Vagina (tissue), 2 donors: Measurements from ENCODE around the gene KLHL29.

Experiments used
- CTCF ChIP-seq, 3 experiments: fragments of 450-650 bp in 2 of 3; fragments of 200-600 bp in 1 of 3; sonication (generic) in 1 of 3; IDR thresholded peaks; one replicate each; pipeline ENCODE4 v1.5.1; 2017 to 2019; ENCODE audit warnings: antibody characterized with exemption in 3 of 3, mild to moderate bottlenecking in 2 of 3, moderate library complexity in 2 of 3
- POLR2A ChIP-seq, 2 donors: fragments of 450-650 bp; IDR thresholded peaks; one replicate each; pipeline ENCODE4 v1.6.1; 2017; ENCODE audit warnings: antibody characterized with exemption in 2 of 2, mild to moderate bottlenecking in 2 of 2, moderate library complexity in 2 of 2
- POLR2AphosphoS5 ChIP-seq, 2 donors: sonication (generic); formaldehyde crosslinking; IDR thresholded peaks; one replicate each; pipeline ENCODE4 v1.9.0; 2017; ENCODE audit warnings: antibody characterized with exemption in 2 of 2, mild to moderate bottlenecking in 2 of 2, low read depth in 1 of 2; ENCODE audit not compliant: insufficient read depth in 1 of 2

DNA sequence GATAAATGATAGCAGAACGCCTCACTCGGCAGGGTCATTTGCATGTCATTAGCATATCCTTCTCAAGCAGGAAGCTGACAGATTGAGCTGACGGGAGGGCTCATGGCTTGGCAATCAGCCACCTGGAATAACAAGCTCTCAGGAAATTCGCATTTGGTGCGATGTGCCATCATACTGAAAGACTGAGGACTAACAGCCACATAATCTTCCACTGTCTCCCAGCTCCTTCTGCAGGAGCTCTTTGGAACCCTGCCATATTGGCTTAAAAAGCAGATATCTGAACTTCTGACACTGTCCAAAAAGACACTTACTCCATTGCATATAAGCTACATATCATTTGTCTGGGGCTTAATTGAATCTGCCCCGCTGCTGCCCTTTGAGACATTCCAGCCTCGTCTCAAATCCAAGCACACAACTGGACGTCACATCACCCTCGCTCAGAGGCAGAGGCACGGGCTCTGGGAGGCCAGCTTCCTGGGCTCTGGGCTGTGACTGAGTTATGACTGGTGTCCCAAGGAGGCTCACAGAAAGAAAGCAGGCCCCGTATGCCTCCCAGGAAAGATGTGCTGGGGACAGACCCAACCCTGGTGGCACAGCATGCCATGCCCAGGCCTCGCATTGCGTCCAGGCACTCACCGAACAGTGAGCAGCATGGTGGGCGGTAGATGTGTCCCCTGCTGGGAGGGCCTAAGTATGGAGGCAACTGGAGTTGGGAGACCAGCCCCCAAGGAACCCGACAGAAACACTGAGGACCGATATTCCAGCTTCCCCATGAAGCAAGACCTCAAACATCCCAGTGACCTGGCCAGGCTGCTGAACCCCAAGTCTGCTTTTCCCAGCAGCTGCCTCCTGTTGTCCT, 314.0 kb downstream of the KLHL29 start:
- TF ChIP-seq POLR2A (IDR thresholded peaks at IDR 0.05) (no peak), CTCF (IDR thresholded peaks at IDR 0.05) (no peak), POLR2AphosphoS5 (IDR thresholded peaks at IDR 0.05; ENCODE audit: insufficient read depth in 1 of 2, low read depth in 1 of 2) (no peak)
